GM21529 (cell line): ENCODE results near the gene ERMARD.
"Not testable (repeated sequence)": the region's sequence is repeated elsewhere in the genome, so short reads cannot be mapped to it uniquely, and the experiment has no call there.

Experiments
- ATAC-seq: cut with Tn5 transposase; IDR thresholded peaks from one replicate; pipeline ENCODE4 v1.9.1; 2021; ENCODE audit not compliant: unreplicated experiment

ERMARD gene

GRCh38 chr6:169738204-169738975 lies 13.0 kb upstream of the ERMARD start:
- no peak for ATAC-seq

GRCh38 chr6:169738976-169739529 lies 12.4 kb upstream of the ERMARD start:
- ATAC-seq = no peak

- ATAC-seq = no peak
Measured at GRCh38 chr6:169741344-169741743, 10.1 kb upstream of the ERMARD start.

- no peak for ATAC-seq
Measured at GRCh38 chr6:169745405-169745804, 6.0 kb upstream of the ERMARD start.

- no peak for ATAC-seq
Measured at GRCh38 chr6:169746556-169746955, 4.9 kb upstream of the ERMARD start.

- no peak for ATAC-seq
Measured at GRCh38 chr6:169752074-169752623, 727 bp downstream of the ERMARD start.

- no peak for ATAC-seq
Measured at GRCh38 chr6:169755162-169755561, 3.7 kb downstream of the ERMARD start.

- ATAC-seq = no peak
Measured at GRCh38 chr6:169763308-169763707, 11.9 kb downstream of the ERMARD start.

- no peak for ATAC-seq
Measured at GRCh38 chr6:169763881-169764280, 12.5 kb downstream of the ERMARD start.

- not testable (repeated sequence) for ATAC-seq
Measured at GRCh38 chr6:169765789-169766188, 14.4 kb downstream of the ERMARD start.

- ATAC-seq = no peak
Measured at GRCh38 chr6:169766232-169766631, 14.8 kb downstream of the ERMARD start.

GRCh38 chr6:169766921-169767736 lies 15.7 kb downstream of the ERMARD start:
- no peak for ATAC-seq

- no peak for ATAC-seq
Measured at GRCh38 chr6:169774347-169774746, 22.9 kb downstream of the ERMARD start.

GRCh38 chr6:169775321-169775720 lies 23.9 kb downstream of the ERMARD start:
- no peak for ATAC-seq

GRCh38 chr6:169776379-169776778 lies 25.0 kb downstream of the ERMARD start:
- ATAC-seq = no peak

GRCh38 chr6:169777896-169778295 lies 26.5 kb downstream of the ERMARD start:
- ATAC-seq = no peak

GRCh38 chr6:169778646-169779045 lies 27.2 kb downstream of the ERMARD start:
- no peak for ATAC-seq

- ATAC-seq = no peak
Measured at GRCh38 chr6:169779092-169779815, 27.8 kb downstream of the ERMARD start.

- no peak for ATAC-seq
Measured at GRCh38 chr6:169779896-169780295, 28.5 kb downstream of the ERMARD start.

GRCh38 chr6:169780571-169781091 lies 29.2 kb downstream of the ERMARD start:
- ATAC-seq = no peak

- no peak for ATAC-seq
Measured at GRCh38 chr6:169782966-169783365, 31.5 kb downstream of the ERMARD start.
